GM18868 (cell line): ENCODE measurements around the gene ALDH7A1.
"Not testable (repeated sequence)": the region's sequence is repeated elsewhere in the genome, so short reads cannot be mapped to it uniquely, and the experiment has no call there.

Source experiments
- ATAC-seq: cut with Tn5 transposase; IDR thresholded peaks from one replicate; pipeline ENCODE4 v1.9.1; 2021; ENCODE audit warnings: mild to moderate bottlenecking, moderate library complexity; ENCODE audit not compliant: unreplicated experiment

The ALDH7A1 gene

DNA sequence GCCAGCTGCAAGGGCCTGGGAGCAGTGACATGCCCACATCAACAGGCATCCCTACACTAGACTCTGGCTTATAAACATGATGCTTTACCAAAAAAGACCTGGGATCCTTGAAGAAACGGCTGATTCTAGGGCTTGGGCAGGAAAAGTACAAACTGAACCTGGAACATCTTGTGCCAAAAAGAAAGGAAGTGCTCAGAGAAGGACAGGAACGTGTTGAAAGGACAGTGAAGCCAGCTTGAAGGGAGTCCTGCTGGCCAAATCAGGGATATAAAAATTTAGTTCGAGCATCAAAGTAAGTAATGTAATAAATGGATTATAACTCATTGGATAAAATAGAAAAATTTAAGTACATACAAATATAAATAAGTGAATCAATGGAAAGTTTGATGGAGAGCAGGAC is 58.1 kb downstream of the ALDH7A1 start:
- ATAC-seq: no peak

DNA sequence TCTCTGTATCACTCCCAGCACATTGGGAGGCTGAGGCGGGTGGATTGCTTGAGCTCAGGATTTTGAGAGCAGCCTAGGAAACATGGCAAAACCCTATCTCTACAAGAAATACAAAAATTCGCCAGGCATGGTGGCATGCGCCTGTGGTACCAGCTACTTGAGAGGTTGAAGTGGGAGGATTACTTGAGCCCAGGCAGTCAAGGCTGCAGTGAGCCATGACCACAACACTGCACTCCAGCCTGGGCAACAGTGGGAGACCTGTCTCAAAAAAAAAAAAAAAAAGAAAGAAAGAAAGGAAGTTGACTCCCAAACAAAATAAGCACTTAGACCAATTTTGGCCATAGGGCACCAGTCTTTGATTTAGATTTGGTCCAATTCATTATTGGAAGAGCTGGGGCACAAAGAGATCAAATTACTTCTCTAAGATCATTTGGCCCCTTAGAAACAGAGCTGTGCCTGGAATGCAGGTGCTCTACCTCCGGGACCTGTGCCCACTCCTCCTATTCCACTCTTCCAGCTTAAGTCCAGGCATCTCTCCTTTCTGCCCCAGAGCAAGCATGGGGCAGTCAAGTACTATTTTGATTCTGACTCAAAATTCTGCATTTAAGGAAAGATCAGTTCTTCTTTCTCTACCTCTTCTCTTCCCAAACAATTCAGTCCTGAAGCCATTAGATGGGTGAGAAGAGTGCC is 59.0 kb downstream of the ALDH7A1 start:
- ATAC-seq: no peak

- no peak for ATAC-seq
Observed at GRCh38 chr5:126534553-126534952, 60.5 kb downstream of the ALDH7A1 start.

DNA sequence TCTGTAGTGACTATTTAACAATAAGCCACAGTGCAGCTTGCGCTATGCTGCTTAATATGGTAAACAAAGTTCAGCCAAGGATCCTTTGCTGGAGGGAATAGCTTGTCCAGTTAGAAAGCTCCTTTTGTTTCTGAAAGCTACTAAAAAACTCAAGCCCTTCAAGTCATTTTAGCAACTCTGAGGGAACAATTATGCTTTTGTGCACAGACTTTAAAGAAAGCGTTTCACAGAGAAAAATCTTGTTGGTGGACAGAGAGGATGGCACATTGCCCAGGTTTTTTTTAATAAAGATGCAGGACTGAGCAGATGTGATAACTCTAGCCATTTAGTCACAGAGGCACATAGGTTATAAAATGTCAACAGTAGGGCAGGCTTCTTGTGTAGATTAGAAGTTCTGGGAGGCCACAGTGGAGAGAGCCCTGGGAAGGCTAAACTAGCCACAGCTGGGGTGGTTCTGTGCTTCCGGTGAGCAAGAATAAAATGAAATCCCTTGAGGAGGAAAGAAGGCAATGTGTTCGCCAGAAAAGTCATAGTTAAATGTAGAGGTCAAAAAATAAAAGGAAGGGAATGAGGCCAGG is 63.4 kb downstream of the ALDH7A1 start:
- no peak for ATAC-seq

DNA sequence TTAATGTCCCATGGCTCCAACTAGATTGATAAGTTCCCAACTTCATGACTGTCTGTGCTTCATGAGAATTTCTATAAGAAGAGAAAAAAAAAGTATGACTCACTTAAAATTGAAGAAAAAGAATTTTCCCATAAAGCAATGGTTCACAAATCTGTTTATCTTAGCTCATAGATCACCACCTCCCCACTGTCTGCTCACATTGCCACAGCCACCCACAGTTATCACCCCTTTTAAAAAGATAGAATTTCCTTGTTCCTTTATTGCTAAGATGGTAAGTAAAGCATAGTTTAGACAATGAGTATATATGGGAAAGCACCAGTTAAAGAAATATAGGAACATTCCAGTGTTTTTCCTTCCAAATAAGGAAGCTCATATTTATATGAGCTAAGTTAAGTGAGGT is 67.1 kb downstream of the ALDH7A1 start:
- ATAC-seq: no peak

DNA sequence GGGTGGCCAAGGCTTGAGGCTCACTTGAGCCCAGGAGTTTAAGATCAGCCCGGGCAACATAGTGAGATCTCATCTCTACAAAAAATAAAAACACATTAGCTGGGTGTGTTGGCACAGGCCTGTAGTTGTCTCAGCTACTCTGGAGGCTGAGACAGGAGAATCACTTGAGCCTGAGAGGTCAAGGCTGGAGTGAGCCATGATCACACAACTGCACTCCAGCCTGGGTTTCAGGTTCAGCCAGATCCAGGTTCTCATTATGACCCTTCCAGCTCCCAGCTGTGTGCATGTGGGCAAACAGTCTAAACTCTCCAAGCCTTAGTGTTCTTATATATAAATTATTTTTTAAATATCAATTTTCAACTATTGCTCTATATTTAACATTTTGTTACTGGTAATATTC is 67.9 kb downstream of the ALDH7A1 start:
- ATAC-seq: no peak

- ATAC-seq: no peak
Observed at GRCh38 chr5:126526493-126526892, 68.5 kb downstream of the ALDH7A1 start.

DNA sequence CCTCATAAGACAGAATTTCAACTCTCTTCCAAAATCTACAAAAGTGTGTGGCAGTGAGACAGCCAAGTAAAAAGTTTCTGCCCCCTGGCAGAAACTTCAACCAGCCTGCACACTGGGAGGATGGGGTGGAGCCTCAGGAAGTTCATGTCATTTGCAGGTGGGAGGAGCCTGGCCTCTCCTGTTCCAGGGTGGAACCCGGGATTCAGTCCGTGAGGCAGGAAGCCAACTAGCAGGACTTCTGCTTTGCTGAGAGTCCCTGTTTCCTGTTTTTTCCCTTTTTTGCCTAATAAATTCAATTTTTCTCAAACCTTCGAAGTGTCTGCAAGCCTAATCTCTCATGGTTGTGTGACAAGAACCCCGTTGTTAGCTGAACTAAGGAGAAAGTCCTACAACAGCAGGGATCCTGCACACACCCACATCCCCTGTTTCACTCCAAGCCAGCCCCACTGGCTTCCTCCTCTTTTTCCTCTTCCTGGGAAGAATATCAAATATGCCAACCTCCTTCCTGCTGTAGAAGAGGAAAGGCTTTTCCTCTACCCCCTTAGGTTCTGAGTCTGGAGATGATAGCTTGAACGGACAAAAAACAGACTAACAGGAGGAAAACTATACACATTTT is 69.3 kb downstream of the ALDH7A1 start:
- ATAC-seq: no peak

DNA sequence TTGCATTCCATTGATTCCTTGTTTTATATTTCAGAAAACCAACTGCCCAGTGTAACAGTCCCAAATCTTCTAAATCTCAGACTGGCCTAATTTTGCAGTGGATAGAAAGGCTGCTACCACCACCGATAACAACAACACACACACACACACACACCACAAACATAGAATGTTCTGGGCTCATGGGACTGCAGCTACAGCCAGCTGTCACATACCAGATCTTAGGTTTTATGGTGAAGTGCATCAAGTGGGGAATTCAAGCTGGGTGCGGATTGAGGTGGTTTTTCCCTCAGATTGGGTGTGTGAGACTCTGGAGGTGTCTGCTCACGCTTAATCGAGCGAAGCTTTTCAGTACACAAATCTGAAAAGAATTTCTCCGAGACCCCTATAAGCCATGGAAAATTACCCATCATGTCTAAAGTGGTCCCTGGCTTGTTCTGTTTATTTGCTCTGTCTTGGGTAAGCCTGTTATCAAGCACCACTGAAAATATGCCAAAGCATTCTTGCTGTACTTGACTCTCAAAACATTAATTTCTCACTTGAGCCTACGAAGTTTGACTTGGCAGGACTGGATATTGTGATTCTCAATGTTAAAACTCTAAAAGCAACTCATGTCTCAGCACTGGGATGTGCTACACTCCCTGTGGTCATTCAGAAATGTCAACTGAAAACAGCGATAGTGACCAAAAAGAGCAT is 71.1 kb downstream of the ALDH7A1 start:
- no peak for ATAC-seq

GRCh38 chr5:126521130-126521529 is 73.9 kb downstream of the ALDH7A1 start:
- no peak for ATAC-seq

- no peak for ATAC-seq
Observed at GRCh38 chr5:126520593-126520953, 74.4 kb downstream of the ALDH7A1 start.

DNA sequence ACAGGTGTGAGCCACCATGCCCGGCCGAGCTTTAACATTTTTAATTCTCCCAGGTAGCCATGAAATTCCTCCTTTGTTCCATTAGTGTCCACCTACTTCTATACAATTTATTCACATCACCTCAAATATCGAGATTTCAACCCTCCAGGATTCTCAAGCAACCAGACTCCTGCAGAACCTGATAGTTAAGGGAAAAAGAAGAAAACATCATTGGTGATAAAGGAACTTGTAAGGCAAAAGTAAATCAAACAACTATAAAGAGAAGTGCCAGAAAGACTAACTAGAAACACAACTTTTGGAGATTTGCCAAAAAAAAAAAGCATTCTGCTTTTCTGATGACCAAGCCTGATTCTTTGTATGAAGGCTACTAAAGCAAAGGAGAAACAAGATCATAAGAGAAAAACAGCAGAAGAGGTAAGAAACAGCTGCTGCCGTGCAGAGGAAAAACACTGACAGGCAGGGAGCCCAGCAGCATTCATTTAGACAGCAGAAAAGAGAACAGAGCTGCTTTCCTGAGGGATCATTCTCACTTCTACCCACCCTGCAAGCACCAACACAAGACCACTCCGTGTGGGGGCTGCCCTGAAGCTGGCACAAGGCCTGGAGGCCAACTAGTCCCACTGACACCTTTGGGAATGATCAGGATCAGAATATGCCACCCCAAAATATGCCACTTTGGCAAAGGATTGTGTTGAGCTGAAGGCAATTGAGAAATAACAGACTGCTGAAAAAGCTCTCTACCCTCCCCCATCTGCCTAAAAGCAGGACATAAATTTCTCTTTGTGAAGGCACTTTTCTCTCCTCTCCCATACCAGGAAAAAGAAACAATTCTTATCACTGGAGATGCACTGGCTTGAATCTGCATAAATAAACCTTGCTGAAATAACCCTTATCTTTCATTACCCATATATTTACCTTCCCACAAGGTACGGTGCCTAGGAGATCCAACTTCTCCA is 75.1 kb downstream of the ALDH7A1 start:
- no peak for ATAC-seq

GRCh38 chr5:126519223-126519622 is 75.8 kb downstream of the ALDH7A1 start:
- ATAC-seq: not testable (repeated sequence)

DNA sequence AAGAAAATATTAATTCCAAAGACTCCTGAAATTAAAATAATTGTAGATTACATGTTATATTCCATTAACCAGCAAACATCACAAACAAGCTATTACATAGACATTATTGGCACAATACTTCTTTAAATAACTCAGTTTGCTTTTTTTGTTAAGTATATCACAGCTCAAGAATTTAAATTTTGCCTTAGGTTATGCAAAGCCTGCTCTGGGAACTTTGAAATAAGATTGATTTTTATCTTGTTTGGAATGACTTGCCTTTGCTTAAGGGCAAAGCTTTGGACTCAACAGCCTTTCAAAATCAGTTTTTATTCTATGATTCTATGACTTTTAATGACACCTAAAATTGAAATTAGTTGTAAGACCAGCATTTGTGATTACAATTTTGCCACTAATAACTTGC is 78.2 kb downstream of the ALDH7A1 start:
- ATAC-seq: no peak

GRCh38 chr5:126516133-126516532 is 78.9 kb downstream of the ALDH7A1 start:
- no peak for ATAC-seq

DNA sequence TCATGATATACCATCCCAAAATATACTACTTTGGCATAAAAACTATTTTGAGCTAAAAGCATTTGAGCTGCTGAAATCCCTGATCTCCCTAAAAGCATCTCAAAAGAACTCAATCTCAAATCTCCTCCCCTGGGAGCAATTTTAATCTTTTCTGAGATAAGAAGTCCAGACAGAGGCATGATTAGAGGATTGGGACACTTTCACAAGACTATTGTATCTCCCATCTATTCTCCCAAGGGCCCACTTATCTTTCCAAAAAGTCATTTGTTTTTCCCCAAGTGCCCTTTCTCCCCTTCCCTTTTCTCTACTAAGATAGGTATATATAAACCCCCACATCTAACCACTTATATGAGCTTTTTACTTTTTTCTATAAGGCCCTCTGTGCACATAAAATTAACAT is 79.7 kb downstream of the ALDH7A1 start:
- no peak for ATAC-seq

DNA sequence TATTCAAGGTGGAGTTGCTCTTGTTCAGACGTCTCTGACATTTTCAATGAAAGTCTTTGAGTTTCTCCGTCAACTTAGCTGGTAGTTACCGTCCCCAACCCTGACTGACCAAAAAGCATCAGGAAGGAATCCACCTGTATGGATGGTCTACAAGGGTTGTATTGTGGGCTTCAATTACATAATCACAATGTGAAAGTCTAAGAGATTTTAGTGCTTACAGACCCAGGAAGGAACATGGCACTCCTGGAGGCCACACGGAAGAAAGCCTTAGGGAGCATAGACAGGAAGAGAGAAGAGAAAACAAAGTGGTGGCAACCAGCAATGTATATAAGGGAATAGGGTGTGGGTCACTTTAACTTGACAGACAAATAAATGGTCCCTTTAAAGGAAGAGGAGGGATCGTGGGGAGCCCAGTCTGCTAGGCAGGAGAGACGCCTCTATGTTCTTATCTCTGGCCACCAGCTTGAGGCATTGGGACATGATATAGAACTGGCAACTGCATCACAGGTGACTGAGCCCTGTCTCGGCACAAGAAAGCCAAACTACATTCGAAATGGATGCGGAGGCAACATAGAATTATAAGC is 80.4 kb downstream of the ALDH7A1 start:
- ATAC-seq: no peak

GRCh38 chr5:126514131-126514557 is 80.9 kb downstream of the ALDH7A1 start:
- no peak for ATAC-seq

- no peak for ATAC-seq
Observed at GRCh38 chr5:126513703-126514102, 81.3 kb downstream of the ALDH7A1 start.

- ATAC-seq: no peak
Observed at GRCh38 chr5:126513302-126513701, 81.7 kb downstream of the ALDH7A1 start.
